ENCODE data around the gene NSMCE1.

NSMCE1 gene

DNA sequence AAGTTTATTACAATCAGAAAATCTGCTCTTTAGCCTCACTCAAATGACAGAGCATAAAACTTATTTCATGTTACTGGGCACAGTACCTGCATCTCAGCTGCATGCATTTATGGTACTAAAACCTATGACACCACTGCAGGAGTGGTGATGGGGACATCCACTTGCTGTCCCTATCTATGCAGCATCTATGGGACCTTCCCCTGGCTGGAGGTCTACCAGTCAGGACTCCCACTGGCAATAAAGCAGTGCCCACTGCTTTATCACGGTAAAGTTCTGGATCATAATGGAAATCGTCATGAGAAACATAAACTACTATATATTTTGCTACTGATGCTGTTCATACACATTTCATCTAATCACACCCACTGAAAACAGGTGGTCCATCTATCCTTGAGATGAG, 26.2 kb downstream of the NSMCE1 start:
- no peak for DNase-seq (ENCODE audit: low read depth)
- H3K4me3 ChIP-seq (ENCODE audit: control insufficient read depth, low read depth, low read length): no peak overlapping the region
- TF ChIP-seq, protein P1, sequence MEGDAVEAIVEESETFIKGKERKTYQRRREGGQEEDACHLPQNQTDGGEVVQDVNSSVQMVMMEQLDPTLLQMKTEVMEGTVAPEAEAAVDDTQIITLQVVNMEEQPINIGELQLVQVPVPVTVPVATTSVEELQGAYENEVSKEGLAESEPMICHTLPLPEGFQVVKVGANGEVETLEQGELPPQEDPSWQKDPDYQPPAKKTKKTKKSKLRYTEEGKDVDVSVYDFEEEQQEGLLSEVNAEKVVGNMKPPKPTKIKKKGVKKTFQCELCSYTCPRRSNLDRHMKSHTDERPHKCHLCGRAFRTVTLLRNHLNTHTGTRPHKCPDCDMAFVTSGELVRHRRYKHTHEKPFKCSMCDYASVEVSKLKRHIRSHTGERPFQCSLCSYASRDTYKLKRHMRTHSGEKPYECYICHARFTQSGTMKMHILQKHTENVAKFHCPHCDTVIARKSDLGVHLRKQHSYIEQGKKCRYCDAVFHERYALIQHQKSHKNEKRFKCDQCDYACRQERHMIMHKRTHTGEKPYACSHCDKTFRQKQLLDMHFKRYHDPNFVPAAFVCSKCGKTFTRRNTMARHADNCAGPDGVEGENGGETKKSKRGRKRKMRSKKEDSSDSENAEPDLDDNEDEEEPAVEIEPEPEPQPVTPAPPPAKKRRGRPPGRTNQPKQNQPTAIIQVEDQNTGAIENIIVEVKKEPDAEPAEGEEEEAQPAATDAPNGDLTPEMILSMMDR (conservative IDR thresholded peaks at IDR 0.05; ENCODE audit: control insufficient read depth, insufficient read depth, low read depth, low read length): no peak

DNA sequence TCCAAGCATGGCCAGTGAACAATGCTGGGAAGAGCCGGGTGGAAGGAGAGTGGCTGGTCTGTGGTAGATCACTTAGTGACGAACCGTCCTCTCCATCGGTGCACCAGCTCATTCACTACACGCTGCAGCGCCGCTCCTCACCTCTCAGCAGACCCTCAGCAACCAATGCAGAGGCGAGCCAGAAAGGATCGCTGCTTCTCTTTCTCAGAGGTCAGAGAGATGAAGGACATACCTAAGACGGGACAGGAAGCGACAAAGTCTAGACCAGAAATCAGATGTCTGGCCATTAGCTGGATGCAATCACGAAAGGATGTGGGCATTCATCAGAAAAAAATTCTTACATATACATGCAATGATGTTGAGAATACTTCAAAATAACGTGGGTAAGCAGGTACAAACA, 26.9 kb downstream of the NSMCE1 start:
- H3K4me3 ChIP-seq (ENCODE audit: control insufficient read depth, low read depth, low read length): no peak overlapping the region
- TF ChIP-seq, protein P1 (conservative IDR thresholded peaks at IDR 0.05; ENCODE audit: control insufficient read depth, insufficient read depth, low read depth, low read length): no peak
- no peak for DNase-seq (ENCODE audit: low read depth)

DNA sequence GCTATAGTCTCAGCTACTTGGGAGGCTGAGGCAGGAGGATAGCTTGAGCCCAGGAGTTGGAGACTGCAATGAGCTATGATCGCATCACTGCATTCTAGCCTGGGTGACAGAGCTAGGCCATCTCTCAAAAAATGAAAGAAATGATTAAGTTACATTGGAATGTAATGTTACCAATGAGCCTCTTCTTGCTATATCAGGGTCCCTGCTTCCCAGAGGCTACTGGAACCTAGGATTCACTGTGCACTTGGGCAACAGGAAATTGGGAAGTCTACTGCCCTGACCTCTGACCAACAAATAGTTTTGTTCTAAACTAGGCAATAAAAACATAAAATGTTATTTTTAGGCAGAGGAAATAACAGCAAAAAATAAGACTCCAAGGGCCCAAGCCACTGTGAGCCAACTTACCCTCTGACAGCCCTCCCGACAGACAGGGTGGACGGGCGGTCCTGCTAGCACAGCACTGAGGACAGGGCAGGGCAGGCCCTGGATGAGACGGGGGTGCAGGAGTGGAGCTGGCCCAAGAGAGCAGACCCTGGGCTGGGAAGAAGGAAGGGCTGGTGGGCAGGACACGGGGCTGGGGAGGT, 27.5 kb downstream of the NSMCE1 start:
- TF ChIP-seq, protein P1 (conservative IDR thresholded peaks at IDR 0.05; ENCODE audit: control insufficient read depth, insufficient read depth, low read depth, low read length): no peak
- DNase-seq (ENCODE audit: low read depth): peak; percentile 85
- H3K4me3 ChIP-seq (ENCODE audit: control insufficient read depth, low read depth, low read length): no peak overlapping the region

DNA sequence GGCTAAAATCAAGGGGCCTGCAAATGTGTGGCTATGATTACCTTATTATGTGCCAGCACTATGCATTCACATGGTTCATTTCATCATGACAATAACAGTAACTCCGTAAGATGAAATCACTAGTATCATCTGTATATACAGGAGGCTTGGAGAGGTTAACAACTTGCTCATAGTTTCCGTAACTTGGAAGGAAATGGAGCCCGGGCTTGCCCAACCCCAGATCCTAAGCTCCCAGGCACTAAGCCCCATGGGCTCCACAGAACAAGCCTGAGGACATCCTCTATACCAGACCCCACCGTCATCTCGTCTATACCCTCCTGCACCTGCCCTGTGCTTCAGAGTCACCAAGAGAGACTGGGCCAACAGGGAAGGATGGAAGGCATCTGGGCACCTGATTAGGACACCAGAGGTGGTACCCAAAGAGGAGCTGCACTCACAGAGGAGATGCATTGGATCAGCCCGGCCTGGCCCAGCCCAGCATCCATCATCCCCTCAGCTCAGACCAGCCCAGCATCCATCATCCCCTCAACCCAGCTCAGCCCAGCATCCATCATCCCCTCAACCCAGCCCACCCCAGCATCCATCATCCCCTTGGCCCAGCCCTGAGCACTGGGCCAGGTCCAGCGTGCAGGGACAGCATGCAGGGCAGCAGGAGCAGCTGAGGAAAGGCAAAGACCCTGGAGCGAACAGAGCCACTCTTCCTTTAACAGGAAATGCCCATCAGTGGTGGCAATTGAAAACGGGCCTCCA, 28.5 kb downstream of the NSMCE1 start:
- H3K4me3 ChIP-seq (ENCODE audit: control insufficient read depth, low read depth, low read length): no peak overlapping the region
- TF ChIP-seq, protein P1 (conservative IDR thresholded peaks at IDR 0.05; ENCODE audit: control insufficient read depth, insufficient read depth, low read depth, low read length): no peak
- no peak for DNase-seq (ENCODE audit: low read depth)

DNA sequence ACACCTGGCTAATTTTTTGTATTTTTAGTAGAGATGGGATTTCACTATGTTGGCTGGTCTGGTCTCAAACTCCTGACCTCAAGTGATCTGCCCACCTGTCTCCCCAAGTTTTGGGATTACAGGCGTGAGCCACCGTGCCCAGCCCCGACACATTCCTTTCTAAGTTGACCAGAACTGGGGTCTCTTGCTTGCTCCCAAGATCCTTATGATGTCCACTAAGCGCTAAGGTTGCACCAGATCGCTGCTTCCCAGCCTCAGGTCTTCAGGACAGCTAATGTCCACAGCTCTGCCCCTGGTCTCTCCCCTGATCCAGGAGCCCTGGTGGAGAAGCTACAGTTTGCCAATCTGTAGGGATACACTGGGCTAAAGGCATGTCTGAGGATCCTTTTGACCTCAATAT, 29.5 kb downstream of the NSMCE1 start:
- no peak overlapping the region for H3K4me3 ChIP-seq (ENCODE audit: control insufficient read depth, low read depth, low read length)
- TF ChIP-seq, protein P1 (conservative IDR thresholded peaks at IDR 0.05; ENCODE audit: control insufficient read depth, insufficient read depth, low read depth, low read length): no peak
- no peak for DNase-seq (ENCODE audit: low read depth)

DNA sequence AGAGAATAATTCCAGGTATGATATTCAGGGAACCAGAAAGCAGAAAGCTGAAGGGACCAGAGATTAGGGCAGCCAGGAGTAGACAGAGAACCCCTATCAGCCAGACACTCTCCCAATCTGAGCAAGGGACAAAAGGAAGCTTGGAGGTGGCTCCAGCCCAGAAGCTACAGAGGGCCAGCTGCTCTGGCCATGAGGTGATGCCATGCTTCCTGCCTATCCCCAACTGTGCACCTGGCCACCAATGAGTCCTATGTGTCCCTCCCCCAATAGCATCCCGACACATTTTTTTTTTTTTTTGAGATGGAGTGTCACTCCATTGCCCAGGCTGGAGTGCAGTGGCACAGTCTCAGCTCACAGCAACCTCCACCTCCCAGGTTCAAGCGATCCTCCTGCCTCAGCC, 30.0 kb downstream of the NSMCE1 start:
- no peak for DNase-seq (ENCODE audit: low read depth)
- H3K4me3 ChIP-seq (ENCODE audit: control insufficient read depth, low read depth, low read length): no peak overlapping the region
- TF ChIP-seq, protein P1 (conservative IDR thresholded peaks at IDR 0.05; ENCODE audit: control insufficient read depth, insufficient read depth, low read depth, low read length): no peak

Measured in fibroblast of mammary gland (primary cell).